GM18951 (cell line): Measurements from ENCODE around the gene VCP.

Experiments
- POLR2A ChIP-seq: IDR thresholded peaks from 4 replicates; pipeline ENCODE4 v1.6.1; 2011; ENCODE audit warnings: mild to moderate bottlenecking; ENCODE audit not compliant: insufficient read length, insufficient read depth; ENCODE audit errors: extremely low read depth
- in situ Hi-C: fragments of 300-500 bp; cut with MboI; formaldehyde crosslinking; loops from one replicate; pipeline ENCODE4 v1.12.0; 2022; ENCODE audit warnings: low sequenced_read_pairs, mixed read lengths, inconsistent platforms; ENCODE audit not compliant: unreplicated experiment

The VCP gene

DNA sequence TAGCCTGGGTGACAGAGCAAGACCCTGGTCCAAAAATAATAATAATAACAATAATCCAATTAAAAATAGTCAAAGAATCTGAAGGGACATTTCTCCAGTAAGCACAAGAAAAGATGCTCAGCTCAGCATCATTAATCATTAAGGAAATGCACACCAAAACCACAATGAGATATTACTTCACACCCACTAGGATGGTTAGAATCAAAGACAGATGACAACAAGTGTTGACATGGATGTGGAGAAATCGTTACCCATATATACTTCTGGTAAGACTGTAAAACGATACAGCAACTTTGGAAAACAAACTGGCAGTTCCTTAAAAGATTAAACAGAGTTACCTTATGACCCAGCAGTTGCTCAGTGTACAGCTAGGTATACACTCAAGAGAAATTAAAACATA lies 12.7 kb upstream of the VCP start:
- in situ Hi-C loops: no loop called here
- no peak for TF ChIP-seq POLR2A

DNA sequence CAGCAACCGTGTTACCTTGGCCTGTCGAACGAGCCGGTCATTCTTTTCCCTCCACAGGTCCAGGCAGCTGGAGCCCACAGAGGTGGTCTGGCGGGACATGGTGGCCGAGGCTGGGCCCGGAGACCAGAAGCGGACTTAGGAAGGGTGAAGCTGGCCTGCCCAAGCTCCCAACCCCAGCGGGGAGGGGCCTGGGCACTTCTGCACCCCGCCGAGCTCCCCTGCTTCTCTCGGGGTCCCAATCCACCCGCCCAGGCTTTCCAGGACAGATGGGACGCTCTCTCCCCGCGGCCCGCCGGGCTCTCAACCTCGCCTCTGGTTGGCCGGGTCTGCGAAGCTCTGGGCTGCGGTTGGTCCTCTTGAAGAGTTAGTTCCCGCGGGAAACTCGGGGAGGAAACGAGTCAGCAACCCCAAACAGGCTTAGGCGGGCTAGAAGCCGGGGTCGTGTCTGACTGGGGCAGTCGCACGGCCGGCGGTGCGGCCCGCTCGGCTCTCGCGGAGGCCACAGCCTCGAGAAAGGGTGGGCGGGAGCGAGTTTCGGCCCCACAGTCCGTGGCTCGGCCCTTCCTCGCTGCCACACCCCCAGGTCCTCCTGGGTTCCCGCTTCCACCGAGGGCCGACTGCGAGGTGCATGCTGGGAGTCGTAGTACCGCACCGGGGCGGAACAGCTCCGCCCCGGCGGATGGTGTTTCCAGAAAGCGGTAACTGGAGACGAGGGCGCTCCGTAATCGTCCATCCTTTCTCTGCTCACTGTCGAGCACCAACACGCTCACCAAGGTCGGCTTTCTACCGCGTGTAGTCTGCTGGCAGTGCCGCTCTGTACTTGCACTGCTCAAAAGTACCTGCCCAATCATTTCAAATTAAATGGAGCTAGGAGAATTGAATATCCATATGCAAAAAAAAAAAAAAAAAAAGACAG lies 7.3 kb upstream of the VCP start, which contains the start of gene FANCG:
Gene FANCG (minus strand): TSS at position 517 of the 916 bp plus-strand sequence. CDS start 418 bp downstream, at position 99.
- in situ Hi-C loops: no loop called here
- TF ChIP-seq POLR2A: peak; percentile 67

DNA sequence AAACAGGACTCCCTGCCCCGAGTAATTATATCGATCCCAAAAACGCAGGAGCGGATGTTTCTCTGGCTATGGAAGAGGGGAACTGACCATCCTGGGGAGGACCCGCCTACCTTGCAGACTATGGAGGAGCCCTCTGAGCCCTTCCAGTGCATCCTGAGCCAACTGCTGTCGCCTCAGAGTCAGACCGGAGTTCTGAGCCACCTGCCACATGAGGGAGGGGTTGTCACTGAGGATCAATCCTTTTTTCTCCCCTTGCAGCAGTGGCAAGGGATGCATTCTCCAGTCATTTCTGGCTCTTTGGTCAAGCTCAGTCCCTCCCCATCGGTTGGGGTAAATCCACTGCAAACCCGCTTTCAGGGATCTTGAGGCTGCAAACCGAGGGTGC lies 6.6 kb upstream of the VCP start:
- in situ Hi-C loops: no loop called here
- TF ChIP-seq POLR2A: no peak

DNA sequence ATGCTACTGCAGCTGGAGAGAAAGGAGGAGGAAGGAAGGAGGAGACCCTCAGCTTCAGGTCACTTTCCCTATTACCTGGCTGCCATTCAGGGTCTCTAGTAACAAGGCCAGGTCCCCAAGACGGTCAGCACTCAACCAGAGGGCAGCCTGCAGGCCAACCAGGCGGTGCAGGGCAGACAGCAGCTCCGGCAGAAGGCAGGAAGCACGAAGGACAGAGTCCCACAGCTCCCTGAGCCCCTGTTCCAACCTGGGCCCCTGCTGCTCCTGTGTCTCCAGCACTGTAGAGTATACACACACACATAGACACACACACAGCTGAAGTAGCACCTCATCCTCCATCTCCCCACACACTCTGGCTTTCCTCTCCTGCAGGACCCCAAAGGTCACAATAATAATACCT lies 5.6 kb upstream of the VCP start:
- in situ Hi-C loops: no loop called here
- no peak for TF ChIP-seq POLR2A

DNA sequence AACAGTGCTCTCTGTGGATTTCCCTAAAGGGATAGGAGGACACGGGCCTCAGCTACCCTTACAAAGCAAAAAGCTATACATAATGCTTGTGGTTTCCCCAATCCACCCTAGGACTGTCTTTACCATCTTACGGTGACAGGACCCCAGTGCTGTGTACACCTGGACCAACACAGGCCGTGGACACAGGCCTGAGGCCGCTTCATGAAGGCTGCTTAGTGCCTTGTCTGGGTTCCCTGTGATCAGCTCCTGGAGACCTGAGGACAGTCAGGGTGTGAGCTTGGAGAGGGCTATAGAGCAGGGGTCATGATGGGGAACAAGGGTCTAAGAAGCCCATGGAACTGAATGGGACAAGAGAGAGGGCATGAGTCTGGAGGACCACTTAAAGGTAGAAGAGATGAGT lies 4.4 kb upstream of the VCP start:
- no peak for TF ChIP-seq POLR2A
- in situ Hi-C loops: no loop called here

DNA sequence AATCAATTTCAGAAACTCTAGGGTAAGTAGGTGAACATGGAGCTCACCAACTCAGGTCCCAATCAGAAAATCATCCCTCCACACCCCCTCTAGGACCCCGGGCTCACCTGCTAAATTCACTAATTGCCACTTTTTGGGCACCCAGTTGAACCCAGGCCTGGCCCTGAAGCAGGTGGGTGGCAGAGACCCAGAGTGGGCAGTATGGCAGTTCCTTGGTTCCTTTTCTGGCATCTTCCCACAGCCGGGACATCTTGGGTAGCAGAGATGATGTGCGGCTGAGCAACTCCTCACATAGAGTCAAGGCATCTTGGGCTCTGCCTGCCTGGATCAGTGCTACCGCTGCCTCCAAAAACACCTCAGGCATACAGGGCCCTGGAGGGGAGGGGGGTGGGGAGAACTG lies 2.9 kb upstream of the VCP start:
- no peak for TF ChIP-seq POLR2A
- in situ Hi-C loops: no loop called here

DNA sequence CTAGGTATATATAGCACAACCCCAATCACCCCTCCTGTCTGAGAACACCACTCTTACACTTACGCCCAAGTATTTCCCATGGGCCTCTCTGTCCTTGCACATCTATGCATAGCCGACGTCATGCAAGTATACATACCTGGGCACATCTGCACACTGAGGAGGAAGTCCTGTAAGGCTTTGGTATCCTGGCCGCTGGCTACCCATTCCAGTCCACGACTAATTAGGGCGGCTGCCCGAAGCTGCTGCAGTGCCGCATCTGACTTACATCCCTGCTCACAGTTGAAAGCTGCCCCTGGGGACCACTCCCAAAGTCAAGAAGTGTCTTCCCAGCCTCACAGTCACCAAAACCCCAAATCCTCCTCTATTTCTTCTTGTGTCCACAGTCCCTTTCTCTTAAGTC lies 2.4 kb upstream of the VCP start:
- TF ChIP-seq POLR2A: no peak
- in situ Hi-C loops: no loop called here

DNA sequence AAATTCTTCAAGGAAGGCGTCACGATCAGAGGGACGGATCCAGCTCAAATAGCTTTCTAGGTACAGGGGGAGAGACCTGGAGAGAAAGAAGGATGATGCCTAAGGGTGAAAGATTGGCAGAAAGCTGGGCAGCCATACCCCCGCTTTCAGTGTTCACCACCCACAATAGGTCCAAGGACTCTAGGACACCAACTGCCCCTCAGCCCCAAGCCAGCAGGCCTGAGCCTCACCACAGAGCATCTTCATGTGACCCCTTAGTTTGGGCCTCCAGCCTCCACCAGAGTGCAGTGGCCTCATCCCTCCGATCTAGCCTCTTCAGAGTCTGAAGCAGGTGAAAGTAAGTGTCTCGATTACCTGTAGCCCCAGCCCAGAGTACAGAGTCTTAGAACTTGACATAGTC lies 1.7 kb upstream of the VCP start:
- in situ Hi-C loops: no loop called here
- no peak for TF ChIP-seq POLR2A

DNA sequence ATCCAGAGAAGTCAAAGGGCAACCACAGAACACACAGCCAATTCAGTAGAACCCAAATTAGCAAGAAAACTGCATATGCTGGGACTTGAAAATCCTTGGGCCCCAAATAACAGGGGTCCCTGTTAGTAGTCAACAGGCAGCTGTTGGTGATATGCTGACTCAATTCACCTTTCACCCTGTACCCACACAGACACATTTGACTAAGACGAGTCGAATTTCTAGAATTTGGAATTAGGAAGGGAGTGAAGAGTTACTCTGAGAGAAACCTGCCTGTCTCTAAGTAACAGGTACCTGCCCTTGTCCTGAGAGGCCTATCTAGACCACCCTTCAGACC lies 821 bp upstream of the VCP start:
- TF ChIP-seq POLR2A: no peak
- in situ Hi-C loops: no loop called here

DNA sequence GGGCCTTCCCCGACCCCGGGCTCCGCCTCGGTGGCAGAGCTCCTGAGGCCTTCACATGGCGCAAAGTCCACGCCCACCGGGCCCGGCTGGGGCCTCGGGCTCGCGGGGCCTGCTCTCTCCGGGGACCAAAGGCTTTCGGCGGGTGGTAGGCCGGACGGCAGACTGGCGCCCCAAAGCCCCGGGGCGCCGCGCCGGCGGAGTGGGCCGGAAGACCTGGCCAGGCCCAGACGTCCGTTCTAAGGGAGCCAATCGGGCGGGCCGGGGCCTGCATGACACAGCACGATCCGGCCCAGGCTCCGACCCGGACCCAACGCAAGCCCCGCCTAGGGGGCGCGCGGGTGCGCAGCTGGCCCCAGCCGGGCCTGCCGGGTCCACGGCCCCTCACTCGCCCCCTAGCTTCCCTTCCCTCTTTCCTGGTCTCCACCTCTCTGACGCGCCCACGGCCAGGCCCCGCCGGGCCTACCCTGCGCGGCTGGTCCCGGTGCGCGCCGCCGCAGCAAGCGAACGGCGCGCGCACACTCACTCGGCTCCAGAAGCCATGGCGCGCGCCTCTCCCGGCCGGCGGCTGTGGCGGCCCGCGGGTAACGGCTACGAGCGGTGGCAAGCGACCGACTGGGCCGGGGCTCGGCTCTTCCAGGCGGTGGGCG lies 488 bp downstream of the VCP start:
- peak; percentile 1 for TF ChIP-seq POLR2A
- in situ Hi-C loops: no loop called here

DNA sequence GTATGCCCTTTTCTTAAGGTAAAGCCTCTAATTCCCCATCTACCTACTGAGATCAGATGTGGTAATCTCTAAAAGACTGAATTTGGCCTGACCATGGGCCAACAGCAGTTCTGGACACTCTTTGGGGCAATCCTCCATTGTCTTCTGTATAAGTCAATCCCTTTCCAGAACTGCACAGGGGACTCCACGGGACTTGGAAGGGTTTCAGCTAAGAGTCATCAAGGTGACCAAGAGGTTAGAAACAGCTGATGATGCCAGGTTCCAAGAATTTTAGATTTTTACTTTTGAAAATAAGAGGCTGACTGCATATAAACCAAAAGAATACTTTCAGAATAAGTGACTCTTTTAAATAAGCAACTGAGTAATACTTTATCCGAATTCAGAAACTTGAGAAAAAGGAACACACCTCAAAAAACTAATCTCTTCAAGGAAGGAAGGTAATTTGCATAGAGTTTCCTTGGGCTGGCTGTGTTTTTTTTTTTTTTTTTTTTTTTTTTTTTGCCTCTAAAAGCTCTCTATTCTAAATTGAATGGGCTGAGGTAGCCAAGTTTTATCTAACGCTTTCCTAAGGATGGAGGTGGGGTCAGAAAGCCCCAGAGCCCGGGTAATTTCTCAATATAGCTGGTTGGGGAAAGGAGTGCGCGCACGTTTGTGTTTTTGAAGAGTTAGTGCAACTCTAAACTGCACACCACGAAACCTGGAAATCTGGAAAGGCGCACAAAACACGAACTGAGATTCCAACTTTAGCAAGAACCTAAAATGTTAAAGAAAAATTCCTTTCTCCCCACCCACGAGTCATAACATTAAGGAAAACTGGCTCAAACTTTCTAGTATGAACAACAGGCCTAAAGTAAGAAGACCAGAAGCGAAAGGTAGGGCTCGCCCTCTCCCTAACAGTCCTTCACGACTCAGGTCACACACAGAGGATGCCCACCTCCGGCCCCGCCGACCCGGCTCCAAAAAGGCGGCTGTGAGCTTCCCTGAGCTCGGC lies 1.3 kb downstream of the VCP start:
- in situ Hi-C loops: no loop called here
- TF ChIP-seq POLR2A: no peak

DNA sequence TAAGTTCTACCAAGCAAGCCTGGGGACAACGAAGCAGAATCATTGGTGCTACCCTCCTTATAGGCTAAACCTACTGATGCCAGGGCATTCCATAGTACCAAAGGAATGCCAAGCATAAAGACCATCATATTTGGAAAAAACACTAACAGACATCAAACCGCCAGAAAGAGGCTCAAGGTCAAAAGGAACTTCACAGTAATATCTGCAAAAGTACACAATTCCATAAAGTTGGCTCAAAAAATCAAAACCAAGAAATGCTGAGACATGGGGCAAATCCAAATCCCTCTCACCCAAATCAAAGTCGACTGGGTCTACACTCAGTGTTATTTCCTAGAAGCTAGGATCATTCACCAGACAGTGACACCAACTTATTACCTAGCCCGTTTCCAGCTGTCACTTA lies 3.4 kb downstream of the VCP start:
- TF ChIP-seq POLR2A: no peak
- in situ Hi-C loops: no loop called here

DNA sequence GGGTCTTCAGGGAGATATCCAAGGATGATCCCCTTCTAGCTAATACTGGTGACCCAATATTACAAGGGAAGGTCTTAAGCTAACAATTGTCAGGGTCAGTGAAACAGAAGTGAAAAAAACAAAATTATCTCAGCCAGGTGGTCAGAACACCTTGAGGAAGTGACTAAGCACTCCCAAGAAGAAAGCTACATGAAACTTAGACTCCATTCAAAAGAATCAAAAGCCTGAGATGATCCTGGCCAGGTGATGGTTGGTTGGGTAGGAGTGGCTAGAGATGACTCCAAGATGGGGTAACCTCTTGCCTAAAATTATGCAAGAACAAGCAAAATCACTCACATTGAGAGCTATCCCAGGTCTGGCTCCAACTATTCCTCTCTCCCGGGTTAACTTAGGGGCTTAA lies 5.4 kb downstream of the VCP start:
- TF ChIP-seq POLR2A: no peak
- in situ Hi-C loops: no loop called here

DNA sequence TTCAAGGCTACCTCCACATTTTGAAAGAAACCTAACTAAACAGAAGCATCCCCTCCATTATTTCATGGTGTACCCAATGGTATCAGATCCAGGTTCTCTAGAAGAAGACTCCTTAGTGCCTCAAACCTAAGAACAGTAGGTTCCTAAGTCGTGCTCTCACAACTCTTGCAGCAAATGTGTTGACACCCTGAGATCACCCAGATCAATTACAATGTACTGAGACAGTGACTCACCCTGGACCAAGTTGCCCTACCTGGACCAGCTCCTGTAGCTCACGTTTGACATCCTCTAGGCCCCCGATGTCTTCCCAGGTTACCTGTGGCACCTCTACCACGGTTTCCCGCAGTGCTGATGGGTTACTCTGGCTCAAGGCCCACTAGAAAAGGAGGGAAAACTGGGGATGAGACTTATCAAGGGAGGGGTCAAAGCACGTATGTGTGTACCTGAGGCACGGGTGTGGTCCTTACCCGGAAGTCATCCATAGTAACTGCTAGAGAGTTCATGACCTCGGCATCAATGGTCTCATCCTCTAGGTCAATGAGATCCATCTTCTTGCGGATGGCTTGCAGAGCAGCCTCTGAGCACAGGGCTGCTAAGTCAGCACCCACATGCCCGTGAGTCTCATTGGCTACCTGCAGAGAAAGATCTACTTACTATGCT lies 11.7 kb downstream of the VCP start:
- TF ChIP-seq POLR2A: no peak
- in situ Hi-C loops: no loop called here
